Transverse colon (tissue), 3 donors: ENCODE data around the gene PAPOLG.

ENCODE experiments used
- POLR2A ChIP-seq: fragments of 450-650 bp; IDR thresholded peaks from one replicate; pipeline ENCODE4 v1.6.1; 2016; ENCODE audit warnings: antibody characterized with exemption, mild to moderate bottlenecking, moderate library complexity
- TF ChIP-seq, protein P1 (sequence below), 5 experiments: fragments of 200-600 bp in 3 of 5; fragments of 450-650 bp in 2 of 5; sonication (generic) in 3 of 5; IDR thresholded peaks; 1 replicate in 2 of 5; 2 replicates in 3 of 5; pipeline ENCODE4 v1.5.1; 2016 to 2017; ENCODE audit warnings: antibody characterized with exemption in 5 of 5, inconsistent platforms in 3 of 5, mild to moderate bottlenecking in 2 of 5, moderate library complexity in 1 of 5

DNA sequence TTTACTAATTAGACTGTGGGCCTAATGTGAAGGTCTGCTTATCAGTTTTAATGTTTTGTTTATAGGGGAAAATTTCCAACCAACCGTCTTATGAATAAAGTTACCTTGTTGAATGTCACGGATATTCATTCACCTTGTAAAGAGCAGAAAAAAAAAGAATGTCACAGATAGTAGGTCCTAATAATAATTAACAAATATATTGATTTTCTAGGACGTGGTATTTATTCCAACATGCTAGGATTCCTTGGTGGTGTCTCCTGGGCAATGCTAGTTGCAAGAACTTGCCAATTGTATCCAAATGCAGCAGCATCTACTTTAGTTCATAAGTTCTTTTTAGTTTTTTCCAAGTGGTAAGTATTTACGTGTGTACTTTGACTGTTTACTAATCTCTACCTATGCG lies 23.4 kb downstream of the PAPOLG start:
- no peak for TF ChIP-seq POLR2A
- TF ChIP-seq, protein P1, sequence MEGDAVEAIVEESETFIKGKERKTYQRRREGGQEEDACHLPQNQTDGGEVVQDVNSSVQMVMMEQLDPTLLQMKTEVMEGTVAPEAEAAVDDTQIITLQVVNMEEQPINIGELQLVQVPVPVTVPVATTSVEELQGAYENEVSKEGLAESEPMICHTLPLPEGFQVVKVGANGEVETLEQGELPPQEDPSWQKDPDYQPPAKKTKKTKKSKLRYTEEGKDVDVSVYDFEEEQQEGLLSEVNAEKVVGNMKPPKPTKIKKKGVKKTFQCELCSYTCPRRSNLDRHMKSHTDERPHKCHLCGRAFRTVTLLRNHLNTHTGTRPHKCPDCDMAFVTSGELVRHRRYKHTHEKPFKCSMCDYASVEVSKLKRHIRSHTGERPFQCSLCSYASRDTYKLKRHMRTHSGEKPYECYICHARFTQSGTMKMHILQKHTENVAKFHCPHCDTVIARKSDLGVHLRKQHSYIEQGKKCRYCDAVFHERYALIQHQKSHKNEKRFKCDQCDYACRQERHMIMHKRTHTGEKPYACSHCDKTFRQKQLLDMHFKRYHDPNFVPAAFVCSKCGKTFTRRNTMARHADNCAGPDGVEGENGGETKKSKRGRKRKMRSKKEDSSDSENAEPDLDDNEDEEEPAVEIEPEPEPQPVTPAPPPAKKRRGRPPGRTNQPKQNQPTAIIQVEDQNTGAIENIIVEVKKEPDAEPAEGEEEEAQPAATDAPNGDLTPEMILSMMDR (IDR thresholded peaks at IDR 0.05) = no peak
